Brain pericyte (primary cell): ENCODE data around the gene RTRAF.

Source experiments
- DNase-seq: peaks from one replicate; pipeline ENCODE4 v3.0.0-alpha.2; 2012; ENCODE audit warnings: low read depth, low spot score

RTRAF gene

DNA sequence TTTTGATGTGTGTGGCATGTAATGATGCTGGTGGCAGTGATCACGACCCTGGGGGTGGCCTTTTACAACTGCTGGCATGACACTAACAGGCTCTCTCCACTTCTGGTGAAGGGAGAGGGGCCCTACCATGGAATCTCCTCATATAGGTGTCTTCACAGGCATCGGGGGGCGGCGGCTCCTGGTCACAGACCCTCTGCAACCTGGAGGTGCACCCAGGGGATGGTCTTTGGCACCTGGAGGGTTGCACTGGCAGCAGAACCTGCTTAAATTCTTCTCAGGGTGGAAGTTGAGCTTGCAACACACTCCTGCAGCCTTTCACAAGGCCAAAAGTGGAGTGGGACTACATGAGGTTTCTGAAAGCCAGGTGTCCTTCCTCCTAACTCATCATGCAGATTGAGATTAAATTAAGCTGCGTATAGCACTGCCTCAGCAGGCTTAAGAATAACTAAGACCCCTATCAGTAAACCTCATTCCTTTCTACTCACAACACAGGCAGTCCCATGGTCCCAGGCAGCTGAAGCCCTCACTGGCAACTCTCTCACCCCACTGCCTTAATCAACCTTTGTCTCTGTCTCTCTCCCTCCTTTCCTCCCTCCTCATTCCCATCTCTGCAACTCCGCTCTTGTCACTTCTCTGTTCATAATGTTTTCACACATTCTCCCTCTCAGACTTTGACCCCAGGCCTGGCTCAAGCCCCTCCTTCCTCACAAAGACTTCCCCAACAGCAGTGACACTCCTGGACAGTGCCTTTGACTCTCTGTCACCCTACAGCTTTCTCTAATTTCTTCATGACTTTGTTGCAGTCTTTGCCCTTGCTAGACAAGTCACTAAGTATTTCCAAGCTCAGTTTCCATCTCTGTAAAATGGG, 60.6 kb downstream of the RTRAF start:
- DNase-seq = no peak

DNA sequence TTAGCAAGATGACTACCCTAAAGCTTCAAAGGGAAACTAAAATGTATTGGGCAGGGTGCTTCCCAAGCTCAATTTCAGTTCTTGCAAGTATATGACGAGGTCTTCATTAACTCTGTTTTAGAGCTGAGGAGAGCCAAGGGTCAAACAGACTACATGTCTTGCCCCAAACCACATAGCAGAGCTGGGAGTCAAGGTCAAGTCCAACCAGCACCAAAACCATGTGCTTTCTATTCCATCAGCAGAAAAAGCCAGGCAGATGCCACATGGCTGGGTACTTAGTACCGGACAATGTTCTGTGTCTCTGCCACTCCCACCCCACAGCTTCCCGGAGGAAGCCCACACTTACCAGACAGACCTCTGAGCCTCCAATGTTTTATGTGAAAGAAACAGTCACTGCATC, 61.9 kb downstream of the RTRAF start:
- no peak for DNase-seq

DNA sequence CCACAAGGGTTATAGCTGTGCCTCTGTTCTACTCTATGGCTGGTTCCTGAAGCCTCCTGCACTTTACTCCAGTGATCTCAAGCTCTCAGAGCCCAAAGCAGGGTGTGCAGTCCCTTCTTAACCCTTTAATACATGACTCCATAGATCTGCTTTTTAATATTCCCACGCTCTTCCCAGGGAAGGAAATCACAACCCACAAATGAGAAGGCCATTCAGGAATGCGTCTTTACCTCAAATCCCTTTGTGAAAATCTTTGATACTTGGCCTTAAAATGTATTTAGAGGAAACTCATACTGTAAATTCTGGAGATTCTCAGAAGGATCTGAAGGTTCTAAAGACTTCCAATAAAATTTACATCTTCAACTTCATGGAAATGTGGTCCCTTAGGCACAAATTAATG, 62.5 kb downstream of the RTRAF start:
- DNase-seq = no peak

DNA sequence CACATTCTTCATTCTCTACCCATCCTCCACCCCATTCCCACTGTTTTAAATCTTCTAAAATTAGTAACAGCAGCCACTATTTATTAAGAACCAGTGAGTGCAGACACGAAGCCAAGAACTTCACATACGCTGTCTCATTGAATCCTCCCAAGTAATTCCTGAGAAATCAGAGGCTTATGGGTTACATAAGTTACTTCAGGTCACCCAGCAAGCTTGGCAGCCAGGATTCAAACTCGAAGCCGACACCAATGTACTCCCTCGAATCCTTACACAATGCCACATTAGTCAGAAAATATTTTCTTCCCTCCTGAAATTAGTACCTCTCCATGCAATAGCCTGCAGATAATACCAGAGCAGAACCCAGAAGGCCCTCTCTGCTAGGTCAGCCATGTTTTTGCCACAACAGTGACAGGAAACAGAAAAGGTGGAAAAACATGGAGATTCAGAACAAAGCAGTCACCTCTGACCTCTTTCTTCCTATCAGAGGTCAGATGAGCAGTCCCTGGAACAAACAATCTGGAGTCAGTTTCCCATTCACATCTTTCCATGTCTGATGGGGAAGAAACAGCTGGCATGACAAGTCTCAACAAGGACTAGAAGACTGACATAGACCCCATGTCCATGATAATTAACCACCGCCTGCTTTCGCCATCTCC, 63.1 kb downstream of the RTRAF start:
- DNase-seq = no peak

DNA sequence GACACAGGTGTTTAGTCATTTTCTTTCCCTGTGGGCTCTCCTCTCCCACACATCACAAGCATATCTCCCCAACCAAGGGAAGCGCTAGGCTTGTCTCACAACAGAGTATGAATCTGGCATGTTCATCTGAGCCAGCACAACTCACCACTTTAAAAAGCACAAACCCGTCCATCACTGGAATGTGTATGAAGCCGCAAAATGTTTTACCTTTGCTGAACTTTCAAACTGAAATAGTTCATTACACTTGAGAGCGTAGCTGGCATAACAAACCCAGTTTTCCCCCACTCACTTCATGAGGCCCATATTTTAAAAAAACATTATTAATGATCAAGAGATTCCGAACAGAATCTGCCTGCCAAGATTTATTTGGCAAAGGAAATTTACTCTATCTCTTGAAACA, 63.7 kb downstream of the RTRAF start:
- DNase-seq = no peak

DNA sequence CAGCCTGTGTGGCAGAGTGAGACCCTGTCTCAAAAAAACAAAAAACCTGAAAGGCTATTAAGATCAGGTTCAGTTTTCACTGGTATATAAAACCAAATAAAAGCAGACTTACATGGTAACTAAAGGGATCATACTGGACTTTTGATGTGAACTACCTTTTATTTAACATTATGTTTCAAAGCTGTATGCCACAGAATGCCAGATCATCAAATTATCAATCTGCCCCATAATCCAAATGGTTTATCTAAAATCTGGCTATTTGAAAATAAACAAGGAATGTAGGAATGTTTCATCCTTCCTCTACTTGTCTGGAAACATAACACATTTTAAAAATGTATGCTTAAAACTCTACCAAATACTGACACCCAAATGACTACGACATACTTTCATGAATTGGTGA, 65.3 kb downstream of the RTRAF start:
- DNase-seq = no peak

DNA sequence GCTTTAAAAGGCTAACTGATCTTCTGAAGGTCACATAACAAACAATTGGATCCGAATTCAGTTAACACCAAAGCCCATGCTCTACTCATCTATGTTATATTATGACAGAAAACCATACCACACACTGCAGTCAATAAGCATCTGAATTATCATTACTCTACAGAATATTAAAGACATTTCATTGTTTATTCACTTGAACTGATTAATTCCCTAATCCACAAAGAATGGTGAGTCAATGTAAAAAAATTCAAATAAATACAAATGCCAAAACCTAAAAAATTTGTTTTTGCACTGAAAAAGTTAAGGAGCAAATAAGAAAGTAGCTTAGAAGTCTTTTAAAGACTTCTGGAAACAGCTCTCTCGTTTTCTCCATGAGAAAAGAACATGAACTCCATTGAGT, 65.8 kb downstream of the RTRAF start:
- no peak for DNase-seq

DNA sequence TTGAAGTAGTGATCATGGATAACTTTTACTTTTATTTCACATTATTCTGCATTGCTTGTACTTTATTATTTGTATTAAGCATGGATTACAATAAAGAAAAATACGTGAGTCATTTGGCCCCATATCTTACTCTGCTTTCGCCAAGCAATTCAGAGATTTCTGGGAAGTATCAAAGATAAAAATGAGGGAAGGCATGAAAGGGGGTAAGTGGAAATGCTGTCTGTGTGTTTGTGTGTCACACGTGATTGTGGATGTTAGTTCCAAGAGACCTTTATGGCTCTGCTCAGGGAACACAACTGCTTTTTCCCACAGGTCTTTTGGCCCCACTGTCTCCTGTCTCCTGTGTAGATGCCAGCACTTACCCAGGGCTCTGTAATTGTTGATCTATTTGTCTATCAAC, 69.0 kb downstream of the RTRAF start:
- DNase-seq = no peak

DNA sequence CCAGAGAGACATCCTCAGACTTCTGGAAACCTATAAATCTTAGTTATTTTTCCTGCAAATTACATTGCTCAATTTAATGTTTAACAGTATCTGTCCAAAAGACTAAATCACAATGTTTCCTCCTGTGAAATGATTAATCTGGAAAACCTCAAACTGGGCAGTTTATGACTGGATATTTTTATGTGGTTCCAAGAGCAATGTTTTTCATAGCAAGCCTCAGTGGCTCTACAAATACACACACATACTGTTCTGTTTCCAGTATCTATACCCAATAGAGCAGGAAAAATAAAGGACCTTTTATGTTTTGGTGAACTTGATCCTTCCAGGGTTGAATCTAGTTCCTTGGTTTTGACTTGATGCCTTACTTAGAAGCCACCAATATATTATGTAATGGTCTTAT, 70.3 kb downstream of the RTRAF start:
- DNase-seq = no peak

DNA sequence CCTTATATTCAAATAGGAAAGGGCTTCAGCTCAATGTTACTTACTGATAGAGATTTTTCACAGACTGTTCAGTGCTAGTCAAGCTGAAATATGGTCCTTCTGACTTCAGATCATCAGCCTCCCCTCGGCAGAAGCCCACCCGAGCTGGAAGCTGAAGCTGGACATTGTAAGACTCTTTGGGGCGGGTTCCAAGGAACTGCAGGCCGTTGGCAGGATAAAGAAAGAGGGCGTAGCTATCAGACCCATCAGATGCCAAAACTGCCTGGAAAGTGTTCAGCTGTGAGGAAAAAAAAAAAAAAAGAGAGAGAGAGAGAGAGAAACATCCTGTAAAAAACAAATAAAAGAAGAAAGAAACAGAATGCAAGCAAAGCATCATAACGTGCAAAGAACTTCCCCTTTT, 70.7 kb downstream of the RTRAF start:
- no peak for DNase-seq
